H1 (cell line): ENCODE data around the gene CDK4. TPM values are rescaled to one million over a fixed set of nuclear protein-coding genes. Genes with fewer than 3 reads are reported as not detected.

Experiments used
- CTCF ChIA-PET: fragments of 300-600 bp; sonication (Branson Sonifier 250); formaldehyde crosslinking; loops from one replicate; lab custom pipeline; 2021; ENCODE audit not compliant: partially characterized antibody; lab: Charles Lee
- POLR2A ChIA-PET: fragments of 300-600 bp; sonication (Branson Sonifier 250); formaldehyde crosslinking; loops from one replicate; lab custom pipeline; 2021; ENCODE audit warnings: inconsistent platforms; ENCODE audit not compliant: partially characterized antibody; lab: Charles Lee
- DNase-seq, 2 experiments: peaks; one replicate each; pipeline versions ENCODE4 v3.0.0 to v3.0.0-alpha.2; 2010 to 2022; ENCODE audit warnings: low spot score in 2 of 2, low read depth in 1 of 2, mixed read lengths in 1 of 2
- FAIRE-seq: peaks from 2 replicates; lab custom pipeline; 2011; peaks lifted over from hg19 to GRCh38; lab: Jason Lieb, UNC
- H2AFZ ChIP-seq: 2 replicates; pipeline ENCODE4 v1.8.1; 2012; ENCODE audit warnings: low read length, inconsistent platforms
- H2AK5ac ChIP-seq: 2 replicates; pipeline ENCODE4 v1.6.1; 2013; ENCODE audit warnings: low read depth, low read length
- H2BK120ac ChIP-seq: replicated peaks from 2 replicates; pipeline ENCODE3; 2013; ENCODE audit warnings: low read depth, low read length, inconsistent platforms
- H2BK12ac ChIP-seq: 2 replicates; pipeline ENCODE4 v1.6.1; 2013; ENCODE audit warnings: low read depth, low read length
- H2BK15ac ChIP-seq: 2 replicates; pipeline ENCODE4 v1.6.1; 2013; ENCODE audit warnings: low read length
- H2BK20ac ChIP-seq: 2 replicates; pipeline ENCODE4 v1.6.1; 2013; ENCODE audit warnings: low read length
- H2BK5ac ChIP-seq: 2 replicates; pipeline ENCODE4 v1.6.1; 2013; ENCODE audit warnings: low read depth, low read length
- H3K14ac ChIP-seq: 2 replicates; pipeline ENCODE4 v1.6.1; 2013; ENCODE audit warnings: inconsistent platforms; ENCODE audit not compliant: insufficient read length
- H3K18ac ChIP-seq: 2 replicates; pipeline ENCODE4 v1.6.1; 2013; ENCODE audit warnings: low read length; ENCODE audit errors: extremely low read depth
- H3K23ac ChIP-seq: 2 replicates; pipeline ENCODE4 v1.6.1; 2013; ENCODE audit warnings: inconsistent platforms; ENCODE audit not compliant: insufficient read length
- H3K23me2 ChIP-seq: 2 replicates; pipeline ENCODE4 v1.6.1; 2013; ENCODE audit warnings: low read depth, low read length
- H3K27ac ChIP-seq: 2 replicates; pipeline ENCODE4 v1.6.1; 2011; ENCODE audit warnings: low read depth, low read length, inconsistent platforms
- H3K27me3 ChIP-seq, 4 experiments: replicated peaks in 1 of 4; 1 replicate in 1 of 4; 2 replicates in 3 of 4; pipeline versions ENCODE4 v1.6.1 to v1.8.1; 2011 to 2013; ENCODE audit warnings: low read length in 3 of 4, mild to moderate bottlenecking in 3 of 4, inconsistent platforms in 2 of 4, mixed read lengths in 2 of 4, moderate library complexity in 1 of 4; ENCODE audit not compliant: control insufficient read depth in 3 of 4, insufficient read depth in 3 of 4; ENCODE audit errors: extremely low read depth in 1 of 4
- H3K36me3 ChIP-seq, 4 experiments: 2 replicates each; pipeline versions ENCODE4 v1.6.1 to v1.8.1; 2011 to 2013; ENCODE audit warnings: mild to moderate bottlenecking in 4 of 4, low read length in 3 of 4, moderate library complexity in 2 of 4, control low read depth in 1 of 4, inconsistent platforms in 1 of 4; ENCODE audit not compliant: insufficient read depth in 4 of 4, control insufficient read depth in 2 of 4
- H3K4ac ChIP-seq: replicated peaks from 2 replicates; pipeline ENCODE3; 2013; ENCODE audit warnings: low read length, low read depth, mixed read lengths, inconsistent platforms; ENCODE audit not compliant: insufficient read length
- H3K4me1 ChIP-seq, 4 experiments: replicated peaks in 1 of 4; 1 replicate in 1 of 4; 2 replicates in 3 of 4; pipeline versions ENCODE4 v1.6.1 to v1.8.1; 2011 to 2013; ENCODE audit warnings: low read length in 3 of 4, inconsistent platforms in 2 of 4, mixed read lengths in 1 of 4; ENCODE audit not compliant: insufficient read depth in 4 of 4, control insufficient read depth in 3 of 4
- H3K4me2 ChIP-seq, 2 experiments: 2 replicates each; pipeline versions ENCODE4 v1.6.1 to v1.8.1; 2011 to 2013; ENCODE audit warnings: low read depth in 2 of 2, low read length in 2 of 2, control low read depth in 1 of 2, inconsistent platforms in 1 of 2, mild to moderate bottlenecking in 1 of 2; ENCODE audit not compliant: insufficient read depth in 1 of 2
- H3K4me3 ChIP-seq, 4 experiments: fragments of 200-600, 300-600 bp in 1 of 4; sonication (generic), shearing (Covaris generic), sonication (Bioruptor Twin) in 1 of 4; 2 replicates each; pipeline versions ENCODE4 v1.5.1 to v1.8.1; 2011 to 2016; ENCODE audit warnings: low read length in 4 of 4, low read depth in 3 of 4, control low read depth in 2 of 4, inconsistent platforms in 2 of 4, mild to moderate bottlenecking in 2 of 4, mixed read lengths in 1 of 4, moderate library complexity in 1 of 4; ENCODE audit not compliant: insufficient read depth in 2 of 4; ENCODE audit errors: extremely low read depth in 1 of 4
- H3K56ac ChIP-seq: replicated peaks from 2 replicates; pipeline ENCODE3; 2013; ENCODE audit warnings: low read depth, mild to moderate bottlenecking, mixed read lengths, low read length, inconsistent platforms; ENCODE audit not compliant: insufficient read length
- H3K79me1 ChIP-seq: 2 replicates; pipeline ENCODE4 v1.6.1; 2013; ENCODE audit warnings: low read depth, low read length, control low read depth
- H3K79me2 ChIP-seq, 2 experiments: 2 replicates each; pipeline versions ENCODE4 v1.6.1 to v1.8.1; 2012 to 2013; ENCODE audit warnings: low read length in 2 of 2, mild to moderate bottlenecking in 2 of 2, inconsistent platforms in 1 of 2; ENCODE audit not compliant: insufficient read depth in 2 of 2, control insufficient read depth in 1 of 2
- H3K9ac ChIP-seq, 4 experiments: replicated peaks in 1 of 4; 1 replicate in 1 of 4; 2 replicates in 3 of 4; pipeline versions ENCODE4 v1.6.1 to v1.8.1; 2011 to 2013; ENCODE audit warnings: low read depth in 3 of 4, low read length in 3 of 4, control low read depth in 2 of 4, mild to moderate bottlenecking in 2 of 4, moderate library complexity in 2 of 4, inconsistent platforms in 1 of 4; ENCODE audit errors: extremely low read depth in 1 of 4
- H3K9me3 ChIP-seq, 2 experiments: 2 replicates each; pipeline versions ENCODE4 v1.6.1 to v1.8.1; 2012 to 2013; ENCODE audit warnings: mild to moderate bottlenecking in 2 of 2, moderate library complexity in 2 of 2, control low read depth in 1 of 2, inconsistent platforms in 1 of 2, low read depth in 1 of 2, low read length in 1 of 2, mixed read lengths in 1 of 2; ENCODE audit not compliant: insufficient read depth in 2 of 2
- H4K20me1 ChIP-seq, 2 experiments: replicated peaks in 1 of 2; 2 replicates each; pipeline versions ENCODE3 to v1.8.1; 2011 to 2013; ENCODE audit warnings: inconsistent platforms in 2 of 2, low read length in 2 of 2, mild to moderate bottlenecking in 1 of 2; ENCODE audit not compliant: insufficient read depth in 2 of 2, control insufficient read depth in 1 of 2
- H4K5ac ChIP-seq: 2 replicates; pipeline ENCODE4 v1.6.1; 2013; ENCODE audit warnings: low read length, low read depth, mixed read lengths, inconsistent platforms; ENCODE audit not compliant: insufficient read length
- H4K8ac ChIP-seq: 2 replicates; pipeline ENCODE4 v1.8.0; 2013; ENCODE audit warnings: mild to moderate bottlenecking, moderate library complexity, low read length, inconsistent platforms; ENCODE audit not compliant: insufficient read depth; ENCODE audit errors: extremely low read depth
- H4K91ac ChIP-seq: replicated peaks from 2 replicates; pipeline ENCODE3; 2013; ENCODE audit warnings: low read length, mixed read lengths, inconsistent platforms; ENCODE audit not compliant: insufficient read length
- CBX8 ChIP-seq: fragments of 300-800, 300-1000 bp; sonication (generic); IDR thresholded peaks from 2 replicates; pipeline ENCODE4 v1.7.1; 2016; ENCODE audit warnings: low read depth, low read length, borderline replicate concordance
- CHD1 ChIP-seq: IDR thresholded peaks from 2 replicates; pipeline ENCODE4 v1.6.1; 2012; ENCODE audit warnings: low read depth, low read length, improper control_type of control experiment
- CREB1 ChIP-seq: IDR thresholded peaks from 2 replicates; pipeline ENCODE4 v1.6.1; 2012; ENCODE audit warnings: inconsistent platforms
- EGR1 ChIP-seq: IDR thresholded peaks from 2 replicates; pipeline ENCODE4 v1.6.1; 2011; ENCODE audit warnings: low read depth, low read length, borderline replicate concordance
- HDAC6 ChIP-seq: IDR thresholded peaks from one replicate; pipeline ENCODE4 v1.7.1; 2012; ENCODE audit warnings: low read depth, mild to moderate bottlenecking, inconsistent platforms, low read length, moderate library complexity
- POU5F1 ChIP-seq: IDR thresholded peaks from 2 replicates; pipeline ENCODE4 v1.6.1; 2011; ENCODE audit warnings: low read depth, mild to moderate bottlenecking, low read length, moderate library complexity
- RBBP5 ChIP-seq: IDR thresholded peaks from 2 replicates; pipeline ENCODE4 v1.7.1; 2012; ENCODE audit warnings: low read depth, mild to moderate bottlenecking, inconsistent platforms, low read length, moderate library complexity, borderline replicate concordance
- SIX5 ChIP-seq: IDR thresholded peaks from 2 replicates; pipeline ENCODE4 v1.6.1; 2011; ENCODE audit warnings: mild to moderate bottlenecking, low read depth, low read length
- SP4 ChIP-seq: IDR thresholded peaks from 2 replicates; pipeline ENCODE4 v1.6.1; 2012; ENCODE audit warnings: low read length, inconsistent platforms
- TAF1 ChIP-seq: IDR thresholded peaks from 2 replicates; pipeline ENCODE4 v1.6.1; 2011; ENCODE audit warnings: mild to moderate bottlenecking, low read depth, low read length
- TAF7 ChIP-seq: optimal IDR thresholded peaks from 2 replicates; pipeline ENCODE3; 2011; ENCODE audit warnings: low read depth, mild to moderate bottlenecking, inconsistent platforms, low read length, moderate library complexity, borderline replicate concordance
- YY1 ChIP-seq: IDR thresholded peaks from 2 replicates; pipeline ENCODE4 v1.6.1; 2011; ENCODE audit warnings: low read depth, mild to moderate bottlenecking, low read length
- WGBS, 2 experiments: shearing (Covaris generic) in 1 of 2; methylation state at CpG; one replicate each; pipeline versions ENCODE4 v1.1.6 to v1.1.7; 2013 to 2015; ENCODE audit warnings: low lambda C conversion rate in 2 of 2, mixed read lengths in 2 of 2, inconsistent platforms in 1 of 2, low coverage in 1 of 2, missing lambda C conversion rate in 1 of 2; ENCODE audit not compliant: insufficient replicate concordance in 2 of 2, insufficient coverage in 1 of 2, insufficient read length in 1 of 2; ENCODE audit errors: extremely low coverage in 1 of 2, missing lambda C conversion rate in 1 of 2; 5-methylcytosine and 5-hydroxymethylcytosine counted together
- polyA plus RNA-seq, 7 experiments: library from polyadenylated mRNA; depleted of rRNA in 3 of 7; stranded (reverse) in 5 of 7; unstranded in 2 of 7; fragments of >200 nt in 5 of 7; fragments of 200-250 nt in 2 of 7; gene quantifications; 1 replicate in 5 of 7; 2 replicates in 1 of 7; 4 replicates in 1 of 7; pipeline versions ENCODE4 v1.2.1 to v1.2.3, GENCODE V29; 2011 to 2013; ENCODE audit warnings: missing spikeins in 2 of 7, mixed read lengths in 2 of 7
- total RNA-seq: library from RNA; stranded (reverse); fragmentation: NEBNext Ultra II Directional; extraction: Animal tissue kit (Norgen Biotek cat#: 25700); gene quantifications from 2 replicates; pipeline ENCODE4 v1.2.1, GENCODE V29; 2021

CDK4 gene
- total and polyA plus RNA-seq, 2 of the 8 experiments (the other 6 are each of a cell fraction or from before 2014, with no cell fraction given) = 174 to 368 TPM

GRCh38 chr12:57735952-57736740 lies 16.0 kb downstream of the CDK4 start:
- ChIA-PET CTCF (interaction anchor here (0.6 to 11.2 kb wide), 26 partner anchors 8 to 281 kb away, joined by 3 to 149 read pairs (median 5); partner anchors contain the start of genes ARHGEF25, B4GALNT1, CYP27B1 and OS9), POLR2A (interaction anchor here (0.7 to 5.2 kb wide), 26 partner anchors 9 to 218 kb away, joined by 3 to 59 read pairs (median 4); partner anchors contain the start of genes ARHGEF25, CDK4, DDIT3 and EEF1AKMT3)
- WGBS, 2 experiments = 2% methylated on average over 38 of the region's 49 CpGs; no CpG with 5 or more reads in 1 of the 2 experiments
- H4K91ac ChIP-seq = no peak overlapping the region
- H2BK12ac ChIP-seq = peak overlapping the region; percentile 84; the same call in 1 of the 2 replicates
- peak overlapping the region; percentile 75 for H3K4ac ChIP-seq
- H4K20me1 ChIP-seq = peaks cover 0 to 17% of the 10 kb centered on the region in 2 experiments
- peak overlapping the region; percentile 92; the same call in 1 of the 2 replicates for H2BK15ac ChIP-seq
- no peaks in the 10 kb centered on the region; a peak in 1 of 4 replicates for H3K9me3 ChIP-seq
- H2BK20ac ChIP-seq = no peak overlapping the region
- H3K27me3 ChIP-seq = peaks cover 50 to 97% (median 90%) of the 10 kb centered on the region in 4 experiments
- H3K56ac ChIP-seq = no peak overlapping the region
- H2BK120ac ChIP-seq = no peak overlapping the region
- FAIRE-seq = no peak
- no peak overlapping the region for H3K27ac ChIP-seq
- H3K79me1 ChIP-seq = no peaks in the 10 kb centered on the region
- H3K23ac ChIP-seq = no peak overlapping the region
- H4K8ac ChIP-seq = no peak overlapping the region
- H3K14ac ChIP-seq = no peak overlapping the region
- peak overlapping the region; percentile 79 to 93 for H3K4me2 ChIP-seq
- peaks cover 2% of the 10 kb centered on the region; the same call in 1 of the 2 replicates for H3K23me2 ChIP-seq
- peaks cover 0 to 6% (median 0%) of the 10 kb centered on the region in 4 experiments; a peak in 1 of 8 replicates for H3K36me3 ChIP-seq
- no peak overlapping the region for H2AK5ac ChIP-seq
- no peak overlapping the region for H3K9ac ChIP-seq
- no peaks in the 10 kb centered on the region for H3K79me2 ChIP-seq
- H4K5ac ChIP-seq = no peak overlapping the region
- H2AFZ ChIP-seq = no peak overlapping the region
- DNase-seq = peak in 1 of 2 experiments; percentile 80
- no peak overlapping the region for H3K18ac ChIP-seq
- peak overlapping the region; percentile 19 to 76 (median 30) for H3K4me3 ChIP-seq
- no peak overlapping the region for H2BK5ac ChIP-seq
- peaks cover 6 to 29% (median 12%) of the 10 kb centered on the region in 4 experiments; a peak in 6 of 7 replicates for H3K4me1 ChIP-seq
- TF ChIP-seq EGR1 = peak; percentile 66; the same call in 1 of the 2 replicates
- TF ChIP-seq CHD1 = no peak
- no peak for TF ChIP-seq TAF7
- no peak for TF ChIP-seq SP4
- TF ChIP-seq RBBP5 = peak; percentile 32; the same call in 1 of the 2 replicates
- no peak for TF ChIP-seq CBX8
- no peak for TF ChIP-seq CREB1
- peak; percentile 56; the same call in 1 of the 2 replicates for TF ChIP-seq YY1
- TF ChIP-seq TAF1 = no peak
- TF ChIP-seq SIX5 = no peak
- no peak for TF ChIP-seq POU5F1
- TF ChIP-seq HDAC6 = no peak
